HL-60/S4 treated with retinoic acid at 250 ng/mL for 4 days and 3 days (cell line): ENCODE data around the gene ZFYVE9.
"Not testable (repeated sequence)": the region's sequence is repeated elsewhere in the genome, so short reads cannot be mapped to it uniquely, and the experiment has no call there.

Source experiments
- in situ Hi-C: fragments of 300-500 bp; cut with MboI; formaldehyde crosslinking; loops from 2 replicates; pipeline ENCODE4 v1.7.0; 2022; ENCODE audit warnings: low sequenced_read_pairs

ZFYVE9 gene

DNA sequence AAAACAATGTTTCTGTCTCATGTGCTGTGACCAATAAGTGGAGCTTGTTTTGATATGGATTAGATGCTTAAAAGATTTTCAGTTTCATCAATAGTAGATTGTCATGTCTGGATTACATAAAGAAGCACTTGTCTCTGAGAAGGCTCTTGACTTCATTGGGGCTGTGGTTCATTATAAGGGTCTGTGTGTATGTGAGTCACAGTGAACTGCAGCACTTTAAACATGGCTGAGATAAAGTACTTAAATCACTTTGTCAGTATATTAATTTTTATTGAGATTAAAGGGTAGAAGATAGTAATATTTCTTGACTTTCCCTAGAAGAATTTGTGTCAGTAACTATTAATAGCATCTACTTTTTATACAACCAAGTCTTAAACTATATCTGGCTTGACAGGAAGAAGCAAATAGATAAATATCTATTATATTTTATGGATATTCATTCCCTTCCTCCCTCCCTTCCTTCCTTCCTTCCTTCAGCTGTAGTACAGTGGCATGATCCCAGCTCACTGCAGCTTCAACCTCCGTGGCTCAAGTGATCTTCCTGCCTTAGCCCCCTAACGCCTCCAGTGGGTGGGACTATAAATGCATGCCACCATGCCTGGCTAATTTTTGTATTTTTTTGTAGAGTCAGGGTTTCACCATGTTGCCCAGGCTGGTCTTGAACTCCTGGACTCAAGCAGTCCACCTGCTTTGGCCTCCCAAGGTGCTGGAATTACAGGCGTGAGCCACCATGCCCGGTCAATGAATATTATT is 48.8 kb downstream of the ZFYVE9 start:
- in situ Hi-C loops = no loop called here

DNA sequence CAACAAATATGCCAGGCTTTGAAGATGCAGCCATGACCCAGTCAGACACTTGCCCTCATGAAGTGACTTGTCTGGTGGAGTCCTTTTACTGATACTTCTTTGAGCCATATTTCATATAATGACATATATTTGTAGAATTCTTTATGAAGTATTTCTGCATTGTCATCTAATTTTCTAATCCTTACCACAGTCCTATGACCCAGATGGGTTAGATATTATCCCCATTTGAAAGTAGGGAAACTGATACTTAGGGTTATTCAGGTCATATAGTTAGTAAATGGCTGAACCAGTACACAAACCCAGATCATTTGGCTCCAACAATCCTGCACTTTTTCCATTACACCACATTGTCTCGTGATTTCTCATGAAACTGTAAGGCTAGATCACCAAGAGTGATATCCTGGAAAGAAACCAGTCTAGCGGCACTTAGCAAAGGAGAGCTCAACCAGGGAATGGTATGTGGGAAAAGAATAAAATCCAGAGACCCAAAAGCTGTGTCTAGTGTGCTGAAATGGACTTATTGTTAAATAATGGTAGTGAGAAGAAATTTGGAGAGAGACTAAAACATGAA is 49.6 kb downstream of the ZFYVE9 start:
- in situ Hi-C loops = no loop called here

DNA sequence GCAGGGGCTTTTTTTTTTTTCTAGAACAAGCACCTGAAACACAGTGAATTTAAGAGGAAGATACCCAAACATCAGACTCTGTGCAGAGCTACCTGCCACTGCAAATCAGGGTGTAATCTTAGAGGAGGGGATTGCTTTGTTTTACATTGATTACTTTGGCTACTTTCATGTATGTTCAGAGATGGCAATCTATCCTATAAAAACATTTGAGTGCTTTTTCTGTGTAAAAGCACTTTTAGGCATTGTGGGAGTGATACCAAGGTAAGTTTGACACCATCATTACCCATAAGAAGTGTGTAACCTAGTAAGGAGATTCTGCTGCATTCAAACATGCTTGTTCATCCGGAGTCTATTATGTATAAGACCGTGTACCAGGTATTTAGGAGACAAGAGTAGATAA is 50.1 kb downstream of the ZFYVE9 start:
- in situ Hi-C loops = no loop called here

DNA sequence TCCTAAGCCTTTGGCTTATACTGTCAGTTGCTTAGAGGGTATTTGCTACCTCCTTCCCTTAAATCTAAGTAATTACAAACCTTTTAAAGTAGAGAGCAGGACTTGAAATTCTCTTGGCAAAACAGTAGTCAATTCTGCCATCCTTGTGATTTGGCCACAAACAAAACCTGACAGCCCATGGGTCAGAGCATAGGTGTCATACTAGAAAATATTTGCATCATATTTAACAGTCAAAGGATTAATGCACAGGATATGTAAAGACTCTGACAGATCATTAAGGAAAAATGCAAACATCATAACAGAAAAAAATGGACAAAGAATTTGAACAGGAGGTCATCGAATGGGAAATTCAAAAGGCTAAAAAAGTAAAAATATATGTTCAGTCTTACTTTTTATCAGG is 50.5 kb downstream of the ZFYVE9 start:
- in situ Hi-C loops = no loop called here

DNA sequence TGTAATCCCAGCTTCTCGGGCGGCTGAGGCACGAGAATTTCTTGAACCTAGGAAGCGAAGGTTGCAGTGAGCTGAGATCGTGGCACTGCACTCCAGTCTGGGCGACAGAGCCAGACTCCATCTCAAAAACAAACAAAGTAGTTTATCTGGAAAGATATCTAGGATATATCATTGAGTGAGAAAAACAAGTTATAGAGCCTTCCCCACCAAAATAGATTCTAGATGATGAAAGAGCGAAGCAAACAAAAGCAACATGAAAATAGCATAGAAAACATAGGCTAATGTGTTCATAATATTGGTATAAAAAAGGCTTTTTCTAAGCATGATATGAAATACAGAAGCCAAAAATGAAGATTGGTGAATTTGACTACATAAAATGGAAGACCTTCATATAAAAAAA is 52.1 kb downstream of the ZFYVE9 start:
- in situ Hi-C loops = no loop called here

DNA sequence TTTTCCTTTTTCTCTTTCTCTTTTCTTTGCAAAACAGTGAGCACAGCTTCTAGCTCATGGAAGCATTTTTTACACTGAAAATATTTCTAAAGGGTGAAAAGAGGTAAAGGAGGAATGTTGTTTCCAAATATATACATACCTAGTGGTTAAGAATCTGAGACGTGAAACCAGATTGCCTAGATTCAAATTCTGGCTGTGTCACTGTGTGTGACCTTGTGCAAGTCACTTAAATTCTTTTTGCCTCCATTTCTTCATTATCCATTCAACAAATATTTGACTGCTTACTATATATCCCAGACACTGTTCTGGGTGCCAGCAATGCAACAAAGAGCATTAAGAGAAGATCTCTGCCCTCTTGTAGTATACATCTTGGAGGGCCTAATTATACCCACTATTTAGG is 53.3 kb downstream of the ZFYVE9 start:
- in situ Hi-C loops = no loop called here

DNA sequence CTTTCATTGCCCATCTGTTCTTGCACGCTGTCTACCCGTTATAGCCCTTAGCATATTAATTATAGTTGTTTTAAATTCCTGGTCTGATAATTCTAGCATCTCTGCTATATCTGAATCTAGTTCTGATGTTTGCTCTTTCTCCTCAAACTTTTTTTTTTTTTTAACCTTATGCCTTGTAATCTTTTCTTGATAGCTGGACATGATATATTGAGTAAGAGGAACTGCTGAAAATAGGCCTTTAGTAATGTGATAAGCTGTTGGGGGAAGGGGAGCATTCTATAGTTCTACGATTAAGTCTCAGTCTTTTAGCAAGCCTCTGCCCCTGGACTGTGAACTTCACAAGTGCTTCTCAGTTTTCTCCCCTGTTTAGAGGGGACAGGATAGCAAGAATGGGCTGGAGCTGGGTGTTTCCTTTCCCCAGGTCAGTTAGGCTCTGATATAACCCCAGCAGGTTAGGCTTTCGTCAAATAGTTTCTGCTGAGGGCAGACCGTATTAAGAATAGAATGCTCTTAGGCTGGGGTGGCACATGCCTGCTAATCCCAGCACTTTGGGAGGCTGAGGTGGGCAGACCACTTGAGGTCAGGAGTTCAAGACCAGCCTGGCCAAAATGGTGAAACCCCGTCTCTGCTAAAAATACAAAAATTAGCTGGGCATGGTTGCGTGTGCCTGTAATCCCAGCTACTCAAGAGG is 62.2 kb downstream of the ZFYVE9 start:
- in situ Hi-C loops = no loop called here

DNA sequence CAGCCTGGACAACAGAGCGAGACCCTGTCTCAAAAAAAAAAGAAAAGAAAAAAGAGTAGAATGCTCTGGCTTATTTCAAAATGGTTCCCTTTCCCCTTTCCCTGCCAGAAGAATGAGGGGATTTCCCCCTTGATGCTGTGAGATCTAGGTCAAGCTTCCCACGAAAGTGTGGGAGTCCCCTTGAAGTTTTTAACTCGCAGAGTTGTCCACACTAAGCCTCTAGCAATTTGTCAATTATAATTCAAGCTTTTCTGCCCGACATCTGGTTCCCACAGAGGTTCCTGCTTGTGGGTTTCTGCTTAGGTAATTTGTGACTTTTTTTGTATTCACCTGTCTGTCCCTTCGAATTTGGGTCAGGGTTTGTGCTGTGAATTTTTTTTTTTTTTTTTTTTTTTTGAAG is 62.8 kb downstream of the ZFYVE9 start:
- in situ Hi-C loops = no loop called here

DNA sequence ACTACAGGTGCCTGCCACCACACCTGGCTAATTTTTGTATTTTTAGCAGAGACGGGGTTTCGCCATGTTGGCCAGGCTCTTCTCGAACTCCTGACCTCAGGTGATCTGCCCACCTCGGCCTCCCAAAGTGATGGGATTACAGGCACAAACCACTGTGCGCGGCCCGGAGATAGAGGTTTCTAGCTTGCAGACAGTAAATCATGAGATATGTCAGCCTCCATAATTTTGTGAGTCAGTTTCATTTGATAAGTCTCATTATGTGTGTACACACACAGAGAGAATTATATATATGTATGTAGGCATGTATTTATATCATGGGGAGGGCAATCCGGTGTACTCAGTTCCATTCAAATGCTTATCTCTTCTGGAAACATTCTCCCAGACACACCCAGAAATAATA is 64.8 kb downstream of the ZFYVE9 start:
- in situ Hi-C loops = not testable (repeated sequence)

DNA sequence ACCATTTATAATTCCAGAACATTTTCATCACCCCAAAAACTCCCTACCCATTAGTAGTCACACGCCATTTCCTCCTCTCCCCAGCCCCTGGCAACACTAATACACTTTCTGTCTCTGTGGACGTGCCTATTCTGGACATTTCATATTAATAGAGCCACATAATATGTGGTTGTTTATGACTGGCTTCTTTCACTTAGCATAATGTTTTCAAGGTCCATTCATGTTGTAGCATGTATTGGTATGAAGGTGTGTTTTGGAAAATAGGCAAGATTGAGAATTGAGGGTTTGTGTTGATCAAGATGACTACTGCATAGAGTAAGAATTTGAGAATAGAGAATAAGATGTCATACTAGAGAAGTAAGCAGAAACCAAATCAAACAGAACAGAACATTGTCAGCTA is 67.5 kb downstream of the ZFYVE9 start:
- in situ Hi-C loops = no loop called here

DNA sequence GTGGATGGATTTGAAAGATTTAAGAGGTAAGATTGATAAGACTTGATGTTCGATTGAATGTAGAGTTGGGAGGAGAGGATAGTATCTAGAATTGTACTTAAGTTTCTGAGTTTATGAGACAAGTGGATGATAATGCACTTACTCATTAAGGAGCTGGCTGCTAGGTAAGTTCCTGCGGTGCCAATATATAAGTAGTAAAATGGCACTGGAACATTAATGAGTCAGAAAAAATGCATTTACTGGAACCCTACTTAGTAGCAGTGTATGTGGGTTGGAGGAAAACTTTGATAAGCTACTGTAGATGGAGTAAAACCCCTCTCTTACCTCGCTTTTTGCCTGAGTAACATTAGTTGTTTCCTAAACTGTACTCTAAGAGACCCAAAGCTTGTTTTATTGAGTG is 68.2 kb downstream of the ZFYVE9 start:
- in situ Hi-C loops = no loop called here

DNA sequence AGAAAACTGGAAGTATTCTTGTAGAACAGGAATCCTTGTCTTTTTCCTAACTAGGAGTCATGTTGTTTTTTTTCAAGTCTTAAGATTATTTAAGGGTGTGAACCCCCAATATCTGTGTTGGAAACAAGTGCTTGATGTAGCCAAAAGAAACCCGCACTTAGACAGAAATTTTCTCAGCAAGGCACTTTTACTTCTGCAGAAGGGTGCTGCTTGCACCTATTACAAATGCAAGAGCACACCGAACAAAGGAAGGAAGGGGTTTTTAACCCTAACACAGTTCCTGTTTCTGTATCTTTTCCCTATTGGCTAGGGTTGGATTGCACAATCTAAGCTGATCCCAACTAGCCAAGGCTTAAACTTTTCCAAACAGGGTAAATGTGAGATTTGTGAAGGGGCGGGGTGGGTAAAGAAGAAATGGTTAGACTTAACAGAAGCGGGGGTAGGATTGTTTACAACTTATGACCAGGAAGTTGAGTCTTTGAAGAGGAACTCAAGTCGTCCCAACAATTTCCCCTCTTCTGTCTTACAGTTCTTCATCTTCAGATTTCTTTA is 75.1 kb downstream of the ZFYVE9 start:
- in situ Hi-C loops = no loop called here

DNA sequence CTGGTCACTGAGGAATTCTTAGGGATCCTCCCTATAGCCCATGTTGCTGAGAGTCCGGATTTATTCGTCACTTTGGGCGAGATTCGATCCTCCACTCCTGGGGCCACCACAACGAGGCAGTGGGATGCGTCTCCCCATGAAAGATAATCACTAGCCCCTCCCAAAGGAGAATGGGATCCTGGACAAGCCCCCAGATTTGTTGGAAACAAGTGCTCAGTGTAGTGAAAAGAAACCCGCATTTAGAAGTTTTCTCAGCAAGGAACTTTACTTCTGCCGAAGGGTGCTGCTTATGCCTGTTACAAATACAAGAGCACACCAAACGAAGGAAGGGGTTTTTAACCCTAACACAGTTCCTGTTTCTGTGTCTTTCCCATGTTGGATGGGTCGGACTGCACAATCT is 83.3 kb downstream of the ZFYVE9 start:
- in situ Hi-C loops = no loop called here

DNA sequence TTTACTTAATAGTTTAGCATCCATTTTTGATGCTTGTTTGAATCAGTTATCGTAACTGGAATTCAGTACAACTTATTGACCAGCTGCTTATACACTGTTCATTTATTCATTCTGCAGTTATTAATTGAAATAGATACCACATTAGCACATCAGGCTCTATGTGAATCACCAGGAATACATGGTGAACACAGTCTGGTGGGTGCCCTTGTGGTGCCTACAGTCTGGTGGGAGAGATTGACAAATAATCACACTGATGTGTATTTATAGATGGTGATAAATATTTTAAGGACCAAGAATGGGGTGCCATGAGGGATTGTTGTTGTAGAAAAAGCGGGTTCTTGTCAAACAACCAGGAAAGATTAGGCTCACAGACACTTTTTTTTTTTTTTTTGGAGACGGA is 87.6 kb downstream of the ZFYVE9 start:
- in situ Hi-C loops = no loop called here

DNA sequence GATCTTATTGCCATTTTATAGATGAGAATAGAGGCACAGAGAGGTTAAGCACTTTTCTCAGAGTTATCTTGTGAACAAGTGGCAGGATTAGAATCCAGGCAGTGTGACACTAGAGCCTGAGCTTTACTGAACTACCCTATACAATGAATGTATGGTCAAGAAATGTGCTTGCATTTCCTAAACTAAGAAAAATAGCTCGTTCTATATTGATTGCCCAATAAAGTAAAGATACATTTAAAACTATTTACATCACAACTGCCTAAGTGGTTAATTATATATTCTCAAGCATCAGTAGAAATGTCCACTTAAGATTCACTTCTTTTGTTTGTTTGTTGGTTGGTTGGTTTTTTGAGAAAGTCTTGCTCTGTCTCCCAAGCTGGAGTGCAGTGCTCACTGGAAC is 91.6 kb downstream of the ZFYVE9 start:
- in situ Hi-C loops = no loop called here

DNA sequence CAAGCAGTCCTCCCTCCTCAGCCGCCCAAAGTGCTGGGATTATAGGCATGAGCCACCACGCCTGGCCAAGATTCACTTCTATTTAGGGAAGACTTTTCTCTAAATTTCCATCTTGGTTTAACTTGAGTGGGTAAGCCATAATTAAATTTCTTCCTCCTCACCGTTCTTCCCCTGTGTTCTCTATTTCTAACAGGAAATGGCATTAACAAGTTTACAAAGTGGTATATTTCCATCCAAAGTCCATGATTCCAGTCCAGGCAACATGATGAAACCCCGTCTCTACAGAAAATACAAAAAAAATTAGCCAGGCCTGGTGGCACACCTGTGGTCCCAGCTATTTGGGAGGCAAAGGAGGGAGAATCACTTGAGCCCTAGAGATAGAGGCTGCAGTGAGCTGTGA is 92.1 kb downstream of the ZFYVE9 start:
- in situ Hi-C loops = no loop called here

DNA sequence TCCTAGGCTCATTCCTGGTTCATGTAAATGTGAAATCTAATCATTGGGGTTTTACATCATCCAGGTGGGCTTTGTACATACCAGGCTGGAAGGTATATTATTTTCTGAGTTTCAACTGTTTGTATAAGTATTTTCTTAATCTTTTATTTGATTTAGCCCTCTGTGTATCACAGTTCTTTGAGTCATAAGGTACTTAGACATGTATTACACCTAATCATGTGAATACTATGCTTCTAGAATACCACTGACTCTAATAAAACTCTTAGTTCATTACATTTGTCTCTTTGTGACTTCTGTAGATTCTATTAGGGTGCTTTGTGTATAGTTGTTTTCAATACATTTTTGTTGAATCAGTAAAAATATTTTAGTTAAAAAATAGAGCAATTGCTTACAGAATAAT is 92.8 kb downstream of the ZFYVE9 start:
- in situ Hi-C loops = no loop called here

DNA sequence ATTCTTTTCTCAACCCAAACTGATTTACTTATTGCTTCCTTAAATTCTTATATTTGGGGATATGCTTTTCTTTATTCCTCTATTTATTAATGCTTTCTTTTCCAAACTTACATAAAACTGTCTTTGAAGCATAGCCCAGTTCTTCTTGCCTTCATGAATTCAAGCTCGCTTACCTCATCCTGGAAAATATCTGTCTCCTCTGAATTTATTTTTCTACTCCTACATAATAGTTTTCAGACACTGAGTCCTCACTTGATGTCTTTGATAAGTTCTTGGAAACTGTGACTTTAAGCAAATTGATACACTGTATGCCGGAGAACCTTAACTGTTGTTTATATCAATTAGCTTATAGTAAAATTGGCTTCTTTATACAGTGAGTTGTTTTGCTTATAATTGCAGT is 93.8 kb downstream of the ZFYVE9 start:
- in situ Hi-C loops = no loop called here

DNA sequence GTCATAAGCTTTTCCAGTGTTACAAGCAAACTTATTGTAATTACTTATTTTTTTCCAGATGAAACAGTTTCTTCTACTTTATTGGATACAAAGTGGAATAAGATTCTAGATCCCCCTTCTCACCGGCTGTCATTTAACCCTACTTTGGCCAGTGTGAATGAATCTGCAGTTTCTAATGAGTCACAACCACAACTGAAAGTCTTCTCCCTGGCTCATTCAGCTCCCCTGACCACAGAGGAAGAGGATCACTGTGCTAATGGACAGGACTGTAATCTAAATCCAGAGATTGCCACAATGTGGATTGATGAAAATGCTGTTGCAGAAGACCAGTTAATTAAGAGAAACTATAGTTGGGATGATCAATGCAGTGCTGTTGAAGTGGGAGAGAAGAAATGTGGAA is 95.5 kb downstream of the ZFYVE9 start:
- in situ Hi-C loops = no loop called here

DNA sequence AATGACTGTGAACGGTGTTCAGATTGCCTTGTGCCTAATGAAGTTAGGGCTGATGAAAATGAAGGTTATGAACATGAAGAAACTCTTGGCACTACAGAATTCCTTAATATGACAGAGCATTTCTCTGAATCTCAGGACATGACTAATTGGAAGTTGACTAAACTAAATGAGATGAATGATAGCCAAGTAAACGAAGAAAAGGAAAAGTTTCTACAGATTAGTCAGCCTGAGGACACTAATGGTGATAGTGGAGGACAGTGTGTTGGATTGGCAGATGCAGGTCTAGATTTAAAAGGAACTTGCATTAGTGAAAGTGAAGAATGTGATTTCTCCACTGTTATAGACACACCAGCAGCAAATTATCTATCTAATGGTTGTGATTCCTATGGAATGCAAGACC is 96.6 kb downstream of the ZFYVE9 start:
- in situ Hi-C loops = no loop called here

DNA sequence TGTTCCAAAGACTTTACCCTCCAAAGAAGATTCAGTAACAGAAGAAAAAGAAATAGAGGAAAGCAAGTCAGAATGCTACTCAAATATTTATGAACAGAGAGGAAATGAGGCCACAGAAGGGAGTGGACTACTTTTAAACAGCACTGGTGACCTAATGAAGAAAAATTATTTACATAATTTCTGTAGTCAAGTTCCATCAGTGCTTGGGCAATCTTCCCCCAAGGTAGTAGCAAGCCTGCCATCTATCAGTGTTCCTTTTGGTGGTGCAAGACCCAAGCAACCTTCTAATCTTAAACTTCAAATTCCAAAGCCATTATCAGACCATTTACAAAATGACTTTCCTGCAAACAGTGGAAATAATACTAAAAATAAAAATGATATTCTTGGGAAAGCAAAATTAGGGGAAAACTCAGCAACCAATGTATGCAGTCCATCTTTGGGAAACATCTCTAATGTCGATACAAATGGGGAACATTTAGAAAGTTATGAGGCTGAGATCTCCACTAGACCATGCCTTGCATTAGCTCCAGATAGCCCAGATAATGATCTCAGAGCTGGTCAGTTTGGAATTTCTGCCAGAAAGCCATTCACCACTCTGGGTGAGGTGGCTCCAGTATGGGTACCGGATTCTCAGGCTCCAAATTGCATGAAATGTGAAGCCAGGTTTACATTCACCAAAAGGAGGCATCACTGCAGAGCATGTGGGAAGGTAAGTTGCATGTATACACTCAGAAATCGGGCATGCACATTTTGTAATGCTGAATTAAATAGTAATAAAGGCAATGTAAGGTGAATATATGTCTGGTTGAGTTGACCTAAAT is 97.2 kb downstream of the ZFYVE9 start:
- in situ Hi-C loops = no loop called here

DNA sequence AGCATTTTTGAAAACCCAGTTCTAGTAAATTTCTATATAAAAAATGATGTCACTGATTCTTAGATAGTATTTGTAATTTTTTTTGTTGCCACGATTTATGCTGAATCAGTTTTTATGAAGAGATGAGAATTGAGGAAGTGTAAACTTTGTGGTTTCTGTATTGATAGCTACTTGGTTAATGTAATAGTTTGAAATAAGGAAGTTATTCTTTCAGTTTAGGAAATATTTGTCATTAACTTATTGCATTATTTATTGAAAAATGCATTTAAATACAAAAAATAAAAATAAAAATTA is 97.8 kb downstream of the ZFYVE9 start:
- in situ Hi-C loops = no loop called here
